Measurements from ENCODE around the gene MANBA.
A peak's percentile ranks its signal among the peaks of the same experiment; 100 is the strongest.

The MANBA gene

DNA sequence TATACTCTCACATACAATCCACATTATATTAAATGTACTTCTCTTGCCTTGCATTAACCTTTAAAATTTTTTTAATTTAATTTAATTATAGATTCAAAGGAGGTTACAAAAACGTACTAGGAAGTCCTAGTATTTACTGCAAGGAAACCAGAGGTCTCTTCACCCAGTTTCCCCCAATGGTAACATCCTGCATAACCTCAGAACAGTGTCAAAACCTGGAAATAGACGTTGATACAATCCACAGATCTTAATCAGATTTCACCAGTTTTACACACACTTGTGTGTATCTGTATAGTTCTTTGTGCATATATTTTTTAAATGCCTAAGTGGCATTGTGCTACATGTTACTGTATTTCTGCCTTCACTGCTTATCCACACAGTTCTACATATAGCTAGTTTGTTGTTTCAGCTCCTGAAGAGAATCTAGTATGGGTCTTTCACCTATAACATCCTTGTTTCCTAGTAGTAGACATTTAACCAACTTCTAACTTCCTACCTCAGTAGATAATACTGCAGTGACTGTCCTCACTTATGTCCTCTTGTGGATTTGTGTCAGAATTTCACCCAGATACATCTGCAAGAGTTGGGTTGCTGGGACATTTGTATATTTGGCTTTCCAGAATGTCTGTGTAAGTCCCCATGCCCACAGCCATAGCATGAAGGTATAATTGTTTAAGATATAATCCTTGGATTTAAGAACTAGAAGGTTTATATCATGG is 156.4 kb downstream of the MANBA start:
- H3K36me3 Mint-ChIP-seq = peaks cover 46 to 66% of the 10 kb centered on the region in 2 donors
- no peak overlapping the region for H3K4me3 Mint-ChIP-seq
- no peaks in the 10 kb centered on the region for H3K9me3 Mint-ChIP-seq
- ATAC-seq (replicated peaks) (no peak), DNase-seq (no peak)
- peak overlapping the region; percentile 31 for H3K27ac Mint-ChIP-seq
- no peaks in the 10 kb centered on the region for H3K27me3 Mint-ChIP-seq
- peaks cover 10 to 25% of the 10 kb centered on the region in 2 donors for H3K4me1 Mint-ChIP-seq

DNA sequence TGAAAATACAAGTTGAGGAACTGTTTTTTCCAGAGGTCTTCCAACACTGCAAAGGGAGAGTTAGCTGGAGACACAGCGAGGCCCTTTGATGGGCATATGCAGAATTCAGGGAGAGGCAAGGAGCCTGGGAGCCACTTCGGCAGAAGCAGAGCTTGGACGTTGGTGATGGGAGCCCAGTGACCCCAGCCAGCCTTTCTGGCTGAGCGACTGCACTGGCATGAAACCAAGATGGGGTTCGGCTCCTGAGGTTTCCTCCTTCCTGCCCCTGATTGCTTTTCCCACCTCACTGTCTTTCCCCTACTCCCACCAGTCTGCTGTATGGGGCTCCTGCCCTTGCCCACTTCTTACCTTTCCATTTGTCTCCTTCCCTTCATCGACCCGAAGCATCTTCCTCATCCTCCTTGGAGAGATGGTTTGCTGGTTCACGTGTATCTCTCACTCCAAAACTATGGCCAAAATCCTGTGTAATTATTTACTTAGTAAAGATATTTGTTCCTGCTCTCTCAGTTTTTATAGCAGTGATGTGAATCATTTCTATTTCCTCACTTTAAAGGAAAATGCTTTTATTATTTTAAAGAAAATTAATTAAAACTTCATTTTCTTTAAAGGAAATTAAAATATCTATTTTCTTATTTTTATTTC is 159.1 kb downstream of the MANBA start:
- Mint-ChIP-seq H3K4me1 (peaks cover 31 to 47% of the 10 kb centered on the region in 2 donors), H3K9me3 (no peaks in the 10 kb centered on the region), H3K27ac (peak overlapping the region; percentile 86), H3K4me3 (peak overlapping the region in 1 of 2 donors; percentile 17), H3K27me3 (no peaks in the 10 kb centered on the region), H3K36me3 (peaks cover 52 to 75% of the 10 kb centered on the region in 2 donors)
- ATAC-seq (replicated peaks) (no peak), DNase-seq (no peak)

DNA sequence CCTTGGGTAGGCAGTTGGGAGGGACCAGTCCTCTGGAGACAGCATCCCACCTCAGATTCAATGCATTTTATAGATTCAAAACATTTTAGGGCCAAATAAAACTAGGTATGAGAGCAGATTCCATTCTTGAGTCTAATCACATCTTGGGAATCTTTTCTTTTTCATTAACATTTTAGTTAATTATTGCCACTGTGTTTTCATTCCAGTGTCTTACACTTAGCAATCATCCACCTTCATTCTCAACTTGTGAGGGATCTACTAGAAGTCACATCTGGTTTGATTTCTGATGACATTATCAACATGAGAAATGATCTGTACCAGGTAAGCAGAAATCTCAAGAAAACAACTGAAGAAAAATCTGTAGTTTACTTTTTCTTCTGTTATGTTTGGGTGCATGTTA is 160.1 kb downstream of the MANBA start:
- Mint-ChIP-seq H3K27ac (peak overlapping the region; percentile 68), H3K4me1 (peaks cover 39 to 57% of the 10 kb centered on the region in 2 donors), H3K27me3 (no peaks in the 10 kb centered on the region), H3K9me3 (no peaks in the 10 kb centered on the region), H3K36me3 (peaks cover 57 to 79% of the 10 kb centered on the region in 2 donors), H3K4me3 (no peak overlapping the region)
- no peak for DNase-seq
- ATAC-seq (replicated peaks) = no peak

- Mint-ChIP-seq H3K9me3 (no peaks in the 10 kb centered on the region), H3K27ac (peak overlapping the region; percentile 83), H3K36me3 (peaks cover 56 to 80% of the 10 kb centered on the region in 2 donors), H3K27me3 (no peaks in the 10 kb centered on the region), H3K4me1 (peaks cover 41 to 57% of the 10 kb centered on the region in 2 donors), H3K4me3 (no peak overlapping the region)
- ATAC-seq (replicated peaks) = no peak
- no peak for DNase-seq
Observed at GRCh38 chr4:102599886-102600285, 160.9 kb downstream of the MANBA start.

- Mint-ChIP-seq H3K27me3 (no peaks in the 10 kb centered on the region), H3K4me1 (peaks cover 41 to 57% of the 10 kb centered on the region in 2 donors), H3K36me3 (peaks cover 59 to 80% of the 10 kb centered on the region in 2 donors), H3K27ac (peak overlapping the region; percentile 89), H3K4me3 (peak overlapping the region; percentile 30 to 61), H3K9me3 (no peaks in the 10 kb centered on the region)
- peak; percentile 1 to 6 for ATAC-seq (replicated peaks)
- no peak for DNase-seq
Observed at GRCh38 chr4:102599455-102599854, 161.3 kb downstream of the MANBA start.

- ATAC-seq (replicated peaks) (peak; percentile 83 to 87), DNase-seq (peak; percentile 31)
- Mint-ChIP-seq H3K4me1 (peaks cover 41 to 57% of the 10 kb centered on the region in 2 donors), H3K27ac (peak overlapping the region; percentile 89), H3K27me3 (no peaks in the 10 kb centered on the region), H3K4me3 (peak overlapping the region; percentile 61 to 64), H3K9me3 (no peaks in the 10 kb centered on the region), H3K36me3 (peaks cover 64 to 82% of the 10 kb centered on the region in 2 donors)
Observed at GRCh38 chr4:102598762-102599374, 161.9 kb downstream of the MANBA start.

- DNase-seq (no peak), ATAC-seq (replicated peaks) (peak; percentile 83 to 84)
- peaks cover 41 to 61% of the 10 kb centered on the region in 2 donors for H3K4me1 Mint-ChIP-seq
- H3K9me3 Mint-ChIP-seq = no peaks in the 10 kb centered on the region
- H3K4me3 Mint-ChIP-seq = peak overlapping the region; percentile 61 to 64
- H3K27ac Mint-ChIP-seq = peak overlapping the region; percentile 89
- no peaks in the 10 kb centered on the region for H3K27me3 Mint-ChIP-seq
- peaks cover 64 to 79% of the 10 kb centered on the region in 2 donors for H3K36me3 Mint-ChIP-seq
Observed at GRCh38 chr4:102598086-102598761, 162.5 kb downstream of the MANBA start.

DNA sequence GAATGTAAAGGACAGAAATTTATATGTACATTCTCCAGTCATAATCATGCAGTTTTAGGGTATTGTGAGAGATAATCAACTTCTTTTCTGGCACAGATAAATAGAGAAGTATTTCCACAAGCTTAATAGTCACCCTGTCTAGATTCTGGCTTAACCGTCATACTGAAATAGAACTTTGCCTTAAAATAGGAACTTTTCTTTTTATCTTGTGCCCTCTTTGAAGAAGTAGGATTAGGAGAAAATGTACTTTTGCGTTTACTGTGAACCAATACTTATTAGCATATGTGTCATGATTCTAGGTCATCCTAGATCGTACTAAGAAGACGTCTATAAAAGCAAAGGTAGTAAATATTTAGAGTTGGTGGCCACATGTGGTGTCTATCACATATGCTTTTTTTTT is 164.2 kb downstream of the MANBA start:
- peaks cover 70 to 86% of the 10 kb centered on the region in 2 donors for H3K36me3 Mint-ChIP-seq
- ATAC-seq (replicated peaks) (no peak), DNase-seq (no peak)
- peak overlapping the region in 1 of 2 donors; percentile 16 for H3K4me3 Mint-ChIP-seq
- H3K27ac Mint-ChIP-seq = peak overlapping the region; percentile 83
- H3K4me1 Mint-ChIP-seq = peaks cover 51 to 76% of the 10 kb centered on the region in 2 donors
- no peaks in the 10 kb centered on the region for H3K27me3 Mint-ChIP-seq
- no peaks in the 10 kb centered on the region for H3K9me3 Mint-ChIP-seq

- peaks cover 78 to 90% of the 10 kb centered on the region in 2 donors for H3K36me3 Mint-ChIP-seq
- peaks cover 0 to 2% of the 10 kb centered on the region in 2 donors for H3K9me3 Mint-ChIP-seq
- DNase-seq (no peak), ATAC-seq (replicated peaks) (no peak)
- H3K4me1 Mint-ChIP-seq = peaks cover 51 to 72% of the 10 kb centered on the region in 2 donors
- H3K27ac Mint-ChIP-seq = no peak overlapping the region
- H3K4me3 Mint-ChIP-seq = no peak overlapping the region
- H3K27me3 Mint-ChIP-seq = no peaks in the 10 kb centered on the region
Observed at GRCh38 chr4:102594000-102594399, 166.8 kb downstream of the MANBA start.

- H3K4me3 Mint-ChIP-seq = peak overlapping the region in 1 of 2 donors; percentile 20
- H3K27ac Mint-ChIP-seq = peak overlapping the region; percentile 87
- H3K4me1 Mint-ChIP-seq = peaks cover 43 to 63% of the 10 kb centered on the region in 2 donors
- H3K27me3 Mint-ChIP-seq = no peaks in the 10 kb centered on the region
- peaks cover 0 to 2% of the 10 kb centered on the region in 2 donors for H3K9me3 Mint-ChIP-seq
- DNase-seq (no peak), ATAC-seq (replicated peaks) (peak; percentile 20 to 45)
- H3K36me3 Mint-ChIP-seq = peaks cover 75 to 88% of the 10 kb centered on the region in 2 donors
Observed at GRCh38 chr4:102593147-102593546, 167.6 kb downstream of the MANBA start.

DNA sequence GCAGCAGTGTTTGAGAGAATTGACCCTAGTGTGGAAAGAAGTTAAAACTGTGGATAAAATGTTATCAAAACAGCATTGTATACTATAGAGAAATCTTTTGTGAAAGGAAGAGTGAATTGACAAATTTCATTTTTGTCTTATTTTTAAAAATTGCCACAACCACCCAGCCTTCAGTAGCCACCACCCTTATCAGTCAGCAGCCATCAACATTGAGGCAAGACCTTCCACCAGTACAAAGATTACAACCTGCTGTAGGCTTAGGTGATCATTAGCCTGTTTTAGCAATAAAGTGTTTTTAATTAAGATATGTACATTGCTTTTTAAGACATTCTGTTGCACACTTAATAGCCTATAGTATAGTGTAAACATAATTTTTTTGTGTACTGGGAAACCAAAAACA is 168.5 kb downstream of the MANBA start:
- peaks cover 0 to 2% of the 10 kb centered on the region in 2 donors for H3K9me3 Mint-ChIP-seq
- H3K4me3 Mint-ChIP-seq = no peak overlapping the region
- DNase-seq (no peak), ATAC-seq (replicated peaks) (no peak)
- H3K36me3 Mint-ChIP-seq = peaks cover 71 to 88% of the 10 kb centered on the region in 2 donors
- peak overlapping the region; percentile 87 for H3K27ac Mint-ChIP-seq
- H3K27me3 Mint-ChIP-seq = no peaks in the 10 kb centered on the region
- peaks cover 38 to 54% of the 10 kb centered on the region in 2 donors for H3K4me1 Mint-ChIP-seq

GRCh38 chr4:102589743-102590142 is 171.0 kb downstream of the MANBA start:
- Mint-ChIP-seq H3K27me3 (no peaks in the 10 kb centered on the region), H3K9me3 (peaks cover 0 to 2% of the 10 kb centered on the region in 2 donors), H3K4me3 (peak overlapping the region in 1 of 2 donors; percentile 1), H3K36me3 (peaks cover 71 to 87% of the 10 kb centered on the region in 2 donors), H3K4me1 (peaks cover 37 to 60% of the 10 kb centered on the region in 2 donors), H3K27ac (peak overlapping the region; percentile 52)
- ATAC-seq (replicated peaks) = no peak
- DNase-seq = no peak

DNA sequence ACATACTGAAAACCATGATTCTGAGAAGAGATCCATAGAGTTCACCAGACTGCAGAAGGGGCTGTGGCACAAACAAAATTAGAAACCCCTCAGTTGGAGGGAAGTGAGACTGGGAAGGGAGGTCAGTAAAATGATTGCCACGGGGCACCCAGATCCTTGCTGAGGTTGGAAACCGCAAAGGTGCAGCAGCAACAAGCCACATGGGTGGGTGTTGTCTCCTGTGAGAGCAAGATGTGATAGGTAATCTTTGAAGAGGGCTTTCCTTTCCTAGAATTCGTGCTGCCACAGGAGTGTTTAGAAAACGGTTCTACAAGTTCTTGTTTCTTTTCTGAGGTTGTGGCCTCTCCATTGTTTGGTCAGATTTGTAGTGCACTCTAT is 174.1 kb downstream of the MANBA start:
- H3K4me3 Mint-ChIP-seq = no peak overlapping the region
- peaks cover 52 to 79% of the 10 kb centered on the region in 2 donors for H3K36me3 Mint-ChIP-seq
- H3K27me3 Mint-ChIP-seq = no peaks in the 10 kb centered on the region
- DNase-seq = no peak
- peaks cover 25 to 41% of the 10 kb centered on the region in 2 donors for H3K4me1 Mint-ChIP-seq
- H3K9me3 Mint-ChIP-seq = peaks cover 0 to 2% of the 10 kb centered on the region in 2 donors
- peak; percentile 54 to 59 for ATAC-seq (replicated peaks)
- H3K27ac Mint-ChIP-seq = peak overlapping the region; percentile 70

All from stimulated activated naive B cell treated with anti-CD40 and anti-IgM and Interleukin-4, amounts not matched to agents 10 μg/mL and 1 μg/mL and 100 μg/mL, for 72 hours (primary cell).